K562 (cell line): ENCODE data around the gene MATN1. TPM values are rescaled to one million over a fixed set of nuclear protein-coding genes. Genes with fewer than 3 reads are reported as not detected.
A peak's percentile ranks its signal among the peaks of the same experiment; 100 is the strongest.

Experiments
- ADNP ChIP-seq: fragments of 200-800 bp; sonication (Bioruptor generic); IDR thresholded peaks from 2 replicates; pipeline ENCODE4 v1.6.1; 2016; ENCODE audit warnings: missing genetic modification characterization, missing compliant biosample characterization
- BCLAF1 ChIP-seq, 2 experiments: fragments of 450-650 bp in 1 of 2; IDR thresholded peaks; 2 replicates each; pipeline ENCODE4 v1.6.1; 2011 to 2017; ENCODE audit warnings: low read depth in 2 of 2, antibody characterized with exemption in 1 of 2, borderline replicate concordance in 1 of 2, low read length in 1 of 2, mild to moderate bottlenecking in 1 of 2, mixed read lengths in 1 of 2; ENCODE audit not compliant: control insufficient read depth in 1 of 2
- ELK1 ChIP-seq: sonication (generic); formaldehyde crosslinking; IDR thresholded peaks from 2 replicates; pipeline ENCODE4 v1.8.1; 2022; ENCODE audit warnings: missing genetic modification reagents
- EP400 ChIP-seq: fragments of 450-650 bp; IDR thresholded peaks from 2 replicates; pipeline ENCODE4 v1.6.1; 2017; ENCODE audit warnings: antibody characterized with exemption, mild to moderate bottlenecking, moderate library complexity
- FOXJ2 ChIP-seq: fragments of 200-800 bp; sonication (Bioruptor generic); IDR thresholded peaks from 2 replicates; pipeline ENCODE4 v1.6.1; 2016; ENCODE audit warnings: missing genetic modification characterization, missing compliant biosample characterization
- KHSRP ChIP-seq: fragments of 450-650 bp; IDR thresholded peaks from 2 replicates; pipeline ENCODE4 v1.6.1; 2017
- KLF16 ChIP-seq: IDR thresholded peaks from 2 replicates; pipeline ENCODE4 v1.6.1; 2016; ENCODE audit warnings: antibody characterized with exemption
- MTF1 ChIP-seq: fragments of 250-450 bp; sonication (Bioruptor Pico); IDR thresholded peaks from 2 replicates; pipeline ENCODE4 v1.9.0; 2021; ENCODE audit warnings: moderate library complexity, mild to moderate bottlenecking, inconsistent platforms, borderline replicate concordance
- MYBL2 ChIP-seq, 2 experiments: fragments of 450-650 bp in 1 of 2; sonication (generic) in 1 of 2; formaldehyde crosslinking in 1 of 2; IDR thresholded peaks; 2 replicates each; pipeline versions ENCODE4 v1.6.1 to v1.8.1; 2017 to 2022; ENCODE audit warnings: borderline replicate concordance in 1 of 2, inconsistent platforms in 1 of 2, low read depth in 1 of 2, mild to moderate bottlenecking in 1 of 2, missing genetic modification reagents in 1 of 2, moderate library complexity in 1 of 2
- PATZ1 ChIP-seq: fragments of 250-450 bp; sonication (Bioruptor Pico); IDR thresholded peaks from 2 replicates; pipeline ENCODE4 v1.5.0; 2020; ENCODE audit warnings: mild to moderate bottlenecking, borderline replicate concordance
- SMC3 ChIP-seq: conservative IDR thresholded peaks from 2 replicates; pipeline ENCODE4 v1.6.1; 2011; ENCODE audit warnings: low read depth, low read length, improper control_type of control experiment; ENCODE audit not compliant: insufficient read depth
- SREBF1 ChIP-seq: fragments of 150-350 bp; IDR thresholded peaks from 2 replicates; pipeline ENCODE4 v1.6.1; 2014; ENCODE audit warnings: antibody characterized with exemption, low read depth, low read length, borderline replicate concordance
- SREBF2 ChIP-seq: sonication (generic); formaldehyde crosslinking; IDR thresholded peaks from 2 replicates; pipeline ENCODE4 v1.4.0; 2020; ENCODE audit warnings: mild to moderate bottlenecking, missing genetic modification reagents
- TARDBP ChIP-seq: fragments of 450-650 bp; IDR thresholded peaks from 2 replicates; pipeline ENCODE4 v1.6.1; 2016
- TCF3 ChIP-seq: sonication (generic); formaldehyde crosslinking; IDR thresholded peaks from 2 replicates; pipeline ENCODE4 v1.4.0; 2020; ENCODE audit warnings: mild to moderate bottlenecking, missing genetic modification reagents
- USF2 ChIP-seq: sonication (generic); formaldehyde crosslinking; IDR thresholded peaks from 2 replicates; pipeline ENCODE4 v1.5.0; 2020; ENCODE audit warnings: missing genetic modification reagents
- ZFP1 ChIP-seq: fragments of 450-650 bp; formaldehyde crosslinking; IDR thresholded peaks from 2 replicates; pipeline ENCODE4 v1.4.0; 2020; ENCODE audit warnings: mild to moderate bottlenecking, mixed read lengths
- ZNF12 ChIP-seq: sonication (generic); formaldehyde crosslinking; IDR thresholded peaks from 2 replicates; pipeline ENCODE4 v1.4.0; 2020; ENCODE audit warnings: mild to moderate bottlenecking, missing genetic modification reagents
- ZNF24 ChIP-seq: fragments of 450-650 bp; IDR thresholded peaks from 2 replicates; pipeline ENCODE4 v1.6.1; 2016
- ZNF57 ChIP-seq: fragments of 450-650 bp; formaldehyde crosslinking; IDR thresholded peaks from 2 replicates; pipeline ENCODE4 v1.4.0; 2020; ENCODE audit warnings: mild to moderate bottlenecking, moderate library complexity
- polyA plus RNA-seq, 8 experiments: library from polyadenylated mRNA; depleted of rRNA in 4 of 8; stranded (reverse) in 5 of 8; unstranded in 3 of 8; fragments of >200 nt; fragmentation: Nextera tagmentation in 2 of 8; fragmentation: Illumina TruSeq in 1 of 8; extraction: Ambion mirVana in 2 of 8; extraction: Trizol in 1 of 8; gene quantifications; 2 replicates each; pipeline versions ENCODE4 v1.2.1 to v1.2.3, GENCODE V29; 2011 to 2014; ENCODE audit warnings: inconsistent platforms in 1 of 8, missing spikeins in 1 of 8
- total RNA-seq, 7 experiments: library from RNA; depleted of rRNA in 6 of 7; stranded (reverse); fragments of >200 nt in 6 of 7; fragmentation: Illumina TruSeq in 2 of 7; extraction: Trizol in 2 of 7; gene quantifications; 2 replicates each; pipeline versions ENCODE4 v1.2.1 to v1.2.3, GENCODE V29; 2011 to 2021; ENCODE audit warnings: low replicate concordance in 1 of 7

MATN1 gene
- total and polyA plus RNA-seq, 9 of the 15 experiments (the other 6 are each of a cell fraction or from before 2014, with no cell fraction given), result 0.10 to 2.3 (median 1.2) TPM

GRCh38 chr1:30718636-30719405 is 4.6 kb downstream of the MATN1 start (continued):
- TF ChIP-seq PATZ1 (CRISPR knock-in tag) (peak; percentile 92; the same call in 1 of the 2 replicates), TCF3 (no peak), ZFP1 (CRISPR knock-in tag) (no peak), ZNF24 (no peak), SREBF2 (CRISPR knock-in tag) (no peak), EP400 (peak; percentile 99), SMC3 (no peak), ELK1 (CRISPR knock-in tag) (no peak), BCLAF1 (IDR thresholded peaks at IDR 0.05; ENCODE audit: borderline replicate concordance in 1 of 2, control insufficient read depth in 1 of 2, low read depth in 2 of 2, low read length in 1 of 2) (0 out of 4 replicates have a peak, but pooled peaks of 1 of the 2 experiments have one; percentile 38), SREBF1 (no peak), FOXJ2 (tag) (peak; percentile 75; the same call in 1 of the 2 replicates), KHSRP (no peak), ADNP (no peak), ZNF12 (CRISPR knock-in tag) (0 out of 2 replicates have a peak, but pooled peaks have one; percentile 18), KLF16 (peak; percentile 35; the same call in 1 of the 2 replicates), TARDBP (peak; percentile 94), ZNF57 (CRISPR knock-in tag) (0 out of 2 replicates have a peak, but pooled peaks have one; percentile 80), MTF1 (CRISPR knock-in tag) (no peak), MYBL2 (IDR thresholded peaks at IDR 0.05; ENCODE audit: low read depth) (no peak), MYBL2 (CRISPR knock-in tag; IDR thresholded peaks at IDR 0.05; ENCODE audit: borderline replicate concordance) (no peak), USF2 (CRISPR knock-in tag) (no peak)
